Spleen (tissue), 11 donors: ENCODE results near the gene TFPI. TPM values are rescaled to one million over a fixed set of nuclear protein-coding genes. Genes with fewer than 3 reads are reported as not detected.
"Not testable (repeated sequence)": the region's sequence is repeated elsewhere in the genome, so short reads cannot be mapped to it uniquely, and the experiment has no call there.

Experiments
- DNase-seq: peaks from one replicate; pipeline ENCODE4 v3.0.0-alpha.2; 2020
- H3K27ac ChIP-seq, 8 donors: fragments of 200-600 bp; sonication (generic) in 7 of 8; 1 replicate in 4 of 8; 2 replicates in 4 of 8; pipeline versions ENCODE4 v1.5.0 to v1.8.0; 2016 to 2021; ENCODE audit warnings: inconsistent platforms in 4 of 8, mild to moderate bottlenecking in 4 of 8, moderate library complexity in 1 of 8
- H3K27me3 ChIP-seq, 7 donors: fragments of 200-600 bp; sonication (generic) in 6 of 7; replicated peaks in 1 of 7; 1 replicate in 4 of 7; 2 replicates in 3 of 7; pipeline versions ENCODE4 v1.5.0 to v1.8.0; 2016 to 2021; ENCODE audit warnings: inconsistent platforms in 3 of 7, mild to moderate bottlenecking in 1 of 7
- H3K36me3 ChIP-seq, 6 donors: fragments of 200-600 bp; sonication (generic) in 5 of 6; 1 replicate in 4 of 6; 2 replicates in 2 of 6; pipeline versions ENCODE4 v1.5.0 to v1.8.0; 2016 to 2021; ENCODE audit warnings: inconsistent platforms in 2 of 6
- H3K4me1 ChIP-seq, 6 donors: fragments of 200-600 bp; sonication (generic) in 5 of 6; 1 replicate in 3 of 6; 2 replicates in 3 of 6; pipeline versions ENCODE4 v1.5.0 to v1.8.0; 2016 to 2021; ENCODE audit warnings: inconsistent platforms in 3 of 6
- H3K4me3 ChIP-seq, 8 donors: fragments of 200-600 bp; sonication (generic) in 7 of 8; 1 replicate in 4 of 8; 2 replicates in 4 of 8; pipeline versions ENCODE4 v1.5.0 to v1.8.0; 2016 to 2021; ENCODE audit warnings: inconsistent platforms in 4 of 8, mild to moderate bottlenecking in 4 of 8, moderate library complexity in 2 of 8
- H3K9me3 ChIP-seq, 8 donors: fragments of 200-600 bp; sonication (generic) in 7 of 8; 1 replicate in 4 of 8; 2 replicates in 4 of 8; pipeline versions ENCODE4 v1.5.0 to v1.8.0; 2016 to 2021; ENCODE audit warnings: inconsistent platforms in 4 of 8
- POLR2A ChIP-seq, 3 donors: fragments of 450-650 bp; IDR thresholded peaks; one replicate each; pipeline ENCODE4 v1.5.1; 2017; ENCODE audit warnings: antibody characterized with exemption in 3 of 3, mild to moderate bottlenecking in 1 of 3
- POLR2AphosphoS5 ChIP-seq, 3 donors: sonication (generic); formaldehyde crosslinking; IDR thresholded peaks; one replicate each; pipeline ENCODE4 v1.5.1; 2017; ENCODE audit warnings: antibody characterized with exemption in 3 of 3
- WGBS, 5 donors: extraction: QIAGEN DNeasy Blood & Tissue Kit in 3 of 5; methylation state at CpG; one replicate each; pipeline versions ENCODE4 v1.1.5 to v1.1.7; 2013 to 2018; 5-methylcytosine and 5-hydroxymethylcytosine counted together
- intact Hi-C: fragments of 100-400 bp; cut with DNase I; formaldehyde crosslinking; loops from one replicate; pipeline ENCODE4 v1.15.0; 2023; ENCODE audit warnings: low total_unique reads
- polyA plus RNA-seq, 3 donors: library from polyadenylated mRNA; stranded (reverse); fragments of 200-250 nt; gene quantifications; one replicate each; pipeline ENCODE4 v1.2.1, GENCODE V29; 2013
- total RNA-seq, 7 donors: library from RNA; depleted of rRNA in 3 of 7; stranded (reverse); fragments of >200 nt in 3 of 7; fragmentation: NEBNext Ultra II Directional in 4 of 7; extraction: Animal tissue kit (Norgen Biotek cat#: 25700) in 4 of 7; gene quantifications; one replicate each; pipeline versions ENCODE4 v1.1.0 to v1.2.1, GENCODE V29; 2016 to 2021
- TF ChIP-seq, protein P1 (sequence below), 11 experiments: fragments of 200-600 bp in 7 of 11; fragments of 450-650 bp in 4 of 11; sonication (generic) in 4 of 11; IDR thresholded peaks in 8 of 11; conservative IDR thresholded peaks in 3 of 11; 1 replicate in 7 of 11; 2 replicates in 4 of 11; pipeline versions ENCODE4 v1.4.0 to v1.8.0; 2016 to 2021; ENCODE audit warnings: antibody characterized with exemption in 11 of 11, inconsistent platforms in 4 of 11, mild to moderate bottlenecking in 1 of 11
- donor health status: healthy with polysubstance abuse.
- donor health status: DM: no; HTN: no; CAD: no; lungs with moderate emphysema.
- donor health status: DM: no; HTN: no; CAD: no.
- donor health status: Bipolar disorder and iron deficiency.
- donor health status: healthy.
- donor health status: DM: no; HTN: no; CAD: no.
- donor health status: DM: yes; HTN: yes; CAD: no.

Gene TFPI
- total and polyA plus RNA-seq, 10 donors: 7.4 to 117 (median 44.8) TPM

DNA sequence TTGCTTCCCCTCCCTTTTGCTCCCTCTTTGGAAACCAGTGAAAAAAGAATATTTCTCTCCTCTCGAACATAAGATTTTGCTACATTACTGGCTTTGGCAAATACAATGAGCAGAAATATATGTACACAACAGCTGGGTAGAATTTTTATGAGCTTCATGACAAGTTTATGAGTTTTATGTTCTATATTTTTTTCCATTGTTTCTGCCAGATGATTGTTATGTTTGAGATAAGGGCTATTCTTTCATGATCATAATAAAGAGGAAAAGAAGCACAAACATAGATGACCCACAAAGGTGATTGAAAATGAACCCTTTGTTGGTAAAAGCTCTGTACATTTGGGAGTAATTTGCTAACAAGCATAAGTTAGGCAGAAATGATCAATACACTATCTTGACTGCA, 14.8 kb upstream of the TFPI start:
- DNase-seq: no peak

DNA sequence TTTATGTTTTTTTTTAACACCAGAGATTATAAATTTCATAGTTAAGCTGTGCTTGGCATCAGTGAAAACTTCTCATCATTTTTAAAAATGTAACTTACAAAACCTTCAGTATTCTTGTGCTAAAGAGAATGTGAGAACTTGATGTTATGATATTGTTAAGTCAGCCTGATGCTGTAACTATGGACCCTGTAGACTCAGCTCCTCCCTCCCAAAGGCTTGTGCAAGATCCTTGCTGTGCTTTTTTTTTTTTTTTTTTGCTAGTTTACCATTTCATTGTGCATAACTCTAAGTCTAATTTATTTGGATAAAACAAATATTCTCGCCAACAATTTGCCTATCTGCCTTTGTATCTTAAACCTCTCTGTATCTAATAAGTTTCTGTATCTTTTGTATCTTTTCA, 12.9 kb upstream of the TFPI start:
- H3K4me3 ChIP-seq: no peak overlapping the region
- intact Hi-C loops: no loop called here
- WGBS, 5 donors: 75 to 100% (median 88%) methylated on average over 1 of the region's 1 CpG
- TF ChIP-seq POLR2AphosphoS5 (IDR thresholded peaks at IDR 0.05) (no peak), POLR2A (IDR thresholded peaks at IDR 0.05) (no peak)
- TF ChIP-seq, protein P1, sequence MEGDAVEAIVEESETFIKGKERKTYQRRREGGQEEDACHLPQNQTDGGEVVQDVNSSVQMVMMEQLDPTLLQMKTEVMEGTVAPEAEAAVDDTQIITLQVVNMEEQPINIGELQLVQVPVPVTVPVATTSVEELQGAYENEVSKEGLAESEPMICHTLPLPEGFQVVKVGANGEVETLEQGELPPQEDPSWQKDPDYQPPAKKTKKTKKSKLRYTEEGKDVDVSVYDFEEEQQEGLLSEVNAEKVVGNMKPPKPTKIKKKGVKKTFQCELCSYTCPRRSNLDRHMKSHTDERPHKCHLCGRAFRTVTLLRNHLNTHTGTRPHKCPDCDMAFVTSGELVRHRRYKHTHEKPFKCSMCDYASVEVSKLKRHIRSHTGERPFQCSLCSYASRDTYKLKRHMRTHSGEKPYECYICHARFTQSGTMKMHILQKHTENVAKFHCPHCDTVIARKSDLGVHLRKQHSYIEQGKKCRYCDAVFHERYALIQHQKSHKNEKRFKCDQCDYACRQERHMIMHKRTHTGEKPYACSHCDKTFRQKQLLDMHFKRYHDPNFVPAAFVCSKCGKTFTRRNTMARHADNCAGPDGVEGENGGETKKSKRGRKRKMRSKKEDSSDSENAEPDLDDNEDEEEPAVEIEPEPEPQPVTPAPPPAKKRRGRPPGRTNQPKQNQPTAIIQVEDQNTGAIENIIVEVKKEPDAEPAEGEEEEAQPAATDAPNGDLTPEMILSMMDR (IDR thresholded peaks at IDR 0.05 in 8 of 11, conservative IDR thresholded peaks at IDR 0.05 in 3 of 11): no peak
- H3K4me1 ChIP-seq: no peaks in the 10 kb centered on the region
- no peak overlapping the region for H3K27ac ChIP-seq
- H3K9me3 ChIP-seq: peaks cover 0 to 6% (median 2%) of the 10 kb centered on the region in 8 donors
- no peaks in the 10 kb centered on the region for H3K36me3 ChIP-seq
- no peaks in the 10 kb centered on the region for H3K27me3 ChIP-seq
- DNase-seq: no peak

More for the DNA sequence above, 14.8 kb upstream of the TFPI start:
- WGBS, 5 donors: 87 to 97% (median 93%) methylated on average over 1 of the region's 1 CpG
- Histone ChIP-seq H3K27me3 (no peaks in the 10 kb centered on the region), H3K9me3 (peaks cover 0 to 22% (median 7%) of the 10 kb centered on the region in 8 donors), H3K36me3 (no peaks in the 10 kb centered on the region), H3K27ac (no peak overlapping the region), H3K4me1 (no peaks in the 10 kb centered on the region), H3K4me3 (no peak overlapping the region)
- no peak for TF ChIP-seq POLR2AphosphoS5 (IDR thresholded peaks at IDR 0.05)
- TF ChIP-seq, protein P1 (IDR thresholded peaks at IDR 0.05 in 8 of 11, conservative IDR thresholded peaks at IDR 0.05 in 3 of 11): no peak
- no peak for TF ChIP-seq POLR2A (IDR thresholded peaks at IDR 0.05)
- intact Hi-C loops: no loop called here

DNA sequence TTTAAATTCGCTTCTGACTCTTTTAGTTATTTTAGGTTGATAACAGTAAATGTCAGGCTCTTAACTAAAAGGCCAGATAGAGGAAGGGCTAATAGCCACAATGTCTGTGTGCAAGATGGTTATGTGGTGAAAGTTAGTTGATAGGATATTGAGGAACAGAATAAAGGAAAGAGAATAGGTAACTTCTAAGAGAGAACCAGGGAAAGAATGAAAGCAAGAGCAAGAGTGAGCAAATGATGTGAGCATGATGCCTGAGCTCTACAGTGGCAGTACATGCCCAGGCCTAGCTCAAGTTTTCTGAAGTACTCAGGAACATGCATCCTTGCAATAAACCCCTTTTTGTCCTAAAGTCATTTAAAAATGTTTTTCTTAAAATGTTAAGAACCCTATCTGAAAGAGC, 12.5 kb upstream of the TFPI start:
- Histone ChIP-seq H3K36me3 (no peaks in the 10 kb centered on the region), H3K4me3 (no peak overlapping the region), H3K4me1 (no peaks in the 10 kb centered on the region), H3K9me3 (peaks cover 0 to 2% (median 0%) of the 10 kb centered on the region in 8 donors), H3K27me3 (no peaks in the 10 kb centered on the region), H3K27ac (no peak overlapping the region)
- WGBS, 5 donors: 79 to 96% (median 85%) methylated on average over 1 of the region's 1 CpG
- no peak for DNase-seq
- TF ChIP-seq POLR2AphosphoS5 (IDR thresholded peaks at IDR 0.05): no peak
- TF ChIP-seq, protein P1 (IDR thresholded peaks at IDR 0.05 in 8 of 11, conservative IDR thresholded peaks at IDR 0.05 in 3 of 11): no peak
- no peak for TF ChIP-seq POLR2A (IDR thresholded peaks at IDR 0.05)
- intact Hi-C loops: no loop called here

DNA sequence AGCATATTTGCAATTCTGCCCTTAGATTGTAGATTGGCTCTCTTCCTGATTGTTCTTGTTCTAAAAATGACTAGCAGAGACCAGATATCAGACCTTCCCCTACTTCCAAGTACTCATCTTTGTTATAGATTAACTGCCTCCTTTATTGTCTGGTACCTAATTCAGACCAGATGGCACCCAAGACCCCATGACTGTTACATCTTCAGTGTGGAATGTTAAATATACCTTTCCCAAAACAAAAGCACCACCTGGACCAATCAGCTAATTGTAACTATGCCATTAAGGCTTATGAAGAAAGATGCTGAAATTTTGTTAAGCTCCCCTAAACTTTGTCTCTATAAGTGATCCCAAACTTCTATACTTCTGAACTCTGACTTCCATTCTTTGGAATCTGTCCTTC, 12.0 kb upstream of the TFPI start:
- H3K27ac ChIP-seq: no peak overlapping the region
- no peak for TF ChIP-seq POLR2A (IDR thresholded peaks at IDR 0.05)
- H3K4me3 ChIP-seq: no peak overlapping the region
- H3K36me3 ChIP-seq: no peaks in the 10 kb centered on the region
- intact Hi-C loops: no loop called here
- H3K9me3 ChIP-seq: no peaks in the 10 kb centered on the region
- no peaks in the 10 kb centered on the region for H3K4me1 ChIP-seq
- DNase-seq: no peak
- no peaks in the 10 kb centered on the region for H3K27me3 ChIP-seq

DNA sequence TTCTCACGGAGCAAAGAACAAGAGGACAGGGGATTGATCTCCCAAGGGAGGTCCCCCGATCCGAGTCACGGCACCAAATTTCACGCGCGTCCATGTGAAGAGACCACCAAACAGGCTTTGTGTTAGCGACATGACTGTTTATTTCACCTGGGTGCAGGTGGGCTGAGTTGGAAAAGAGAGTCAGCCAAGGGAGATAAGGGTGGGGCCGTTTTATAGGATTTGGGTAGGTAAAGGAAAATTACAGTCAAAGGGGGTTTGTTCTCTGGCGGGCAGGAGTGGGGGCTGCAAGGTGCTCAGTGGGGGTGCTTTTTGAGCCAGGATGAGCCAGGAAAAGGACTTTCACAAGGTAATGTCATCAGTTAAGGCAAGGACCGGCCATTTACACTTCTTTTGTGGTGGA, 11.4 kb upstream of the TFPI start:
- WGBS, 5 donors: 89 to 95% (median 91%) methylated on average over 9 to 11 of the region's 11 CpGs
- H3K4me3 ChIP-seq, H3K36me3 ChIP-seq, intact Hi-C loops, H3K27me3 ChIP-seq, DNase-seq, H3K4me1 ChIP-seq, H3K9me3 ChIP-seq, H3K27ac ChIP-seq: not testable (repeated sequence)

DNA sequence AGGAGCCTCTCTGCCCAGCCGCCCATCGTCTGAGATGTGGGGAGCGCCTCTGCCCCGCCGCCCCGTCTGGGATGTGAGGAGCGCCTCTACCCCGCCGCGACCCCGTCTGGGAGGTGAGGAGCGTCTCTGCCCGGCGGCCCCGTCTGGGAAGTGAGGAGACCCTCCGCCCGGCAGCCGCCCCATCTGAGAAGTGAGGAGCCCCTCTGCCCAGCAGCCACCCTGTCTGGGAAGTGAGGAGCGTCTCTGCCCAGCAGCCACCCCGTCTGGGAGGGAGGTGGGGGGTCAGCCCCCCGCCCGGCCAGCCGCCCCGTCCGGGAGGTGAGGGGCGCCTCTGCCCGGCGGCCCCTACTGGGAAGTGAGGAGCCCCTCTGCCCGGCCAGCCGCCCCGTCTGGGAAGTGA, 2.3 kb upstream of the TFPI start:
- intact Hi-C loops, H3K4me1 ChIP-seq, H3K4me3 ChIP-seq, H3K9me3 ChIP-seq, H3K27me3 ChIP-seq, H3K27ac ChIP-seq, H3K36me3 ChIP-seq, DNase-seq: not testable (repeated sequence)
- 92 to 98% (median 96%) methylated on average over 7 to 31 of the region's 31 CpGs; no CpG with 5 or more reads in 1 of the 5 donors for WGBS, 5 donors
